ENCODE results near the gene NRG2. TPM values are rescaled to one million over a fixed set of nuclear protein-coding genes. Genes with fewer than 3 reads are reported as not detected.

NRG2 gene
- polyA plus RNA-seq, 3 donors: 0.01 TPM; not detected in 2

DNA sequence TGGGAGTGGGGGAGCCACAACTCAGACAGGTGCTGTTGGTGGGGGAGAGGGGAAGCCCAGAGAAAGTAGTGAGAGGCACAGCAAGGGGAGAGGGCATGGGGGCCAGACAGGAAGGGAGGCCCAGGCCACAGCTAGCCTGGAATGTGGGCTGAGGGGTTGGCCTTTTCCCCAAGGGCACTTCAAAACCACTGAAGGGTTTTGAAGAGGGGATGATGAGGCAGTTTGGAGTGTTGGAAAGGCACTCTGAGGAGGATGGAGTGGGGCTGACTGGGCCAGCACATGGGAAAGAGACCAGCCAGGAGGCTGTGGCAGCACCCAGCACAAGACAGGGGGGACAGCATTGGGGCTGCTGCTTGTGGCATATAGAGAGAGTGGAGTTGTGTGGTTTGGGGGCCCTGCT, 243.7 kb downstream of the NRG2 start:
- Histone ChIP-seq H3K4me3 (replicated peaks in 1 of 3; ENCODE audit: low read depth in 2 of 3, low read length in 3 of 3) (no peak overlapping the region), H3K9me3 (replicated peaks in 1 of 2; ENCODE audit: control insufficient read depth in 1 of 2, insufficient read depth in 1 of 2, low read length in 2 of 2) (peaks cover 0 to 11% of the 10 kb centered on the region in 2 donors), H3K4me2 (replicated peaks; ENCODE audit: extremely low read depth, low read length, poor library complexity, severe bottlenecking) (no peak overlapping the region), H2AFZ (ENCODE audit: insufficient read depth, low read depth, low read length, poor library complexity, severe bottlenecking) (no peak overlapping the region), H3K36me3 (replicated peaks in 1 of 2; ENCODE audit: control insufficient read depth in 1 of 2, insufficient read depth in 2 of 2, low read length in 2 of 2) (no peaks in the 10 kb centered on the region), H3K79me2 (ENCODE audit: insufficient read depth, low read length) (no peaks in the 10 kb centered on the region), H3K27me3 (ENCODE audit: control insufficient read depth in 2 of 2, insufficient read depth in 2 of 2, low read length in 2 of 2) (peaks cover 30 to 55% of the 10 kb centered on the region in 2 donors), H3K9ac (ENCODE audit: insufficient read depth, low read length, poor library complexity, severe bottlenecking) (no peak overlapping the region), H3K27ac (ENCODE audit: low read depth in 1 of 2, low read length in 2 of 2) (no peak overlapping the region), H4K20me1 (ENCODE audit: insufficient read depth, low read length) (no peaks in the 10 kb centered on the region), H3K4me1 (ENCODE audit: control insufficient read depth in 1 of 2, insufficient read depth in 2 of 2, low read length in 2 of 2) (no peaks in the 10 kb centered on the region)
- intact Hi-C loops (cut with micrococcal nuclease): no loop called here
- Mint-ChIP-seq H3K36me3 (no peaks in the 10 kb centered on the region), H3K27ac (peak overlapping the region in 1 of 7 donors; percentile 24), H3K9me3 (peaks cover 0 to 12% (median 3%) of the 10 kb centered on the region in 7 donors), H3K27me3 (ENCODE audit: low read depth in 3 of 3) (peaks cover 62 to 76% (median 64%) of the 10 kb centered on the region in 3 donors), H3K4me1 (no peaks in the 10 kb centered on the region), H3K4me3 (no peak overlapping the region)
- no peak for DNase-seq
- TF ChIP-seq CTCF (IDR thresholded peaks at IDR 0.05): no peak

- Histone ChIP-seq H3K27ac (ENCODE audit: low read depth in 1 of 2, low read length in 2 of 2) (no peak overlapping the region), H3K9me3 (replicated peaks in 1 of 2; ENCODE audit: control insufficient read depth in 1 of 2, insufficient read depth in 1 of 2, low read length in 2 of 2) (peaks cover 0 to 16% of the 10 kb centered on the region in 2 donors), H3K4me2 (replicated peaks; ENCODE audit: extremely low read depth, low read length, poor library complexity, severe bottlenecking) (no peak overlapping the region), H3K4me3 (replicated peaks in 1 of 3; ENCODE audit: low read depth in 2 of 3, low read length in 3 of 3) (no peak overlapping the region), H3K9ac (ENCODE audit: insufficient read depth, low read length, poor library complexity, severe bottlenecking) (no peak overlapping the region), H4K20me1 (ENCODE audit: insufficient read depth, low read length) (no peaks in the 10 kb centered on the region), H3K36me3 (replicated peaks in 1 of 2; ENCODE audit: control insufficient read depth in 1 of 2, insufficient read depth in 2 of 2, low read length in 2 of 2) (no peaks in the 10 kb centered on the region), H3K4me1 (ENCODE audit: control insufficient read depth in 1 of 2, insufficient read depth in 2 of 2, low read length in 2 of 2) (no peaks in the 10 kb centered on the region), H2AFZ (ENCODE audit: insufficient read depth, low read depth, low read length, poor library complexity, severe bottlenecking) (no peak overlapping the region), H3K79me2 (ENCODE audit: insufficient read depth, low read length) (no peaks in the 10 kb centered on the region), H3K27me3 (ENCODE audit: control insufficient read depth in 2 of 2, insufficient read depth in 2 of 2, low read length in 2 of 2) (peaks cover 35 to 59% of the 10 kb centered on the region in 2 donors)
- DNase-seq: no peak
- H3K27ac Mint-ChIP-seq: no peak overlapping the region
- H3K4me3 Mint-ChIP-seq: no peak overlapping the region
- H3K9me3 Mint-ChIP-seq: peaks cover 0 to 14% (median 3%) of the 10 kb centered on the region in 7 donors
- H3K27me3 Mint-ChIP-seq (ENCODE audit: low read depth in 3 of 3): peaks cover 67 to 80% (median 69%) of the 10 kb centered on the region in 3 donors
- no peaks in the 10 kb centered on the region for H3K36me3 Mint-ChIP-seq
- 88% methylated on average over 1 of the region's 2 CpGs for WGBS (ENCODE audit: insufficient coverage)
- H3K4me1 Mint-ChIP-seq: no peaks in the 10 kb centered on the region
- intact Hi-C loops (cut with micrococcal nuclease): no loop called here
- TF ChIP-seq CTCF (IDR thresholded peaks at IDR 0.05): no peak
Observed at GRCh38 chr5:139798883-139799282, 244.2 kb downstream of the NRG2 start.
